Measurements from ENCODE around the gene UGT1A10.

UGT1A10 gene

DNA sequence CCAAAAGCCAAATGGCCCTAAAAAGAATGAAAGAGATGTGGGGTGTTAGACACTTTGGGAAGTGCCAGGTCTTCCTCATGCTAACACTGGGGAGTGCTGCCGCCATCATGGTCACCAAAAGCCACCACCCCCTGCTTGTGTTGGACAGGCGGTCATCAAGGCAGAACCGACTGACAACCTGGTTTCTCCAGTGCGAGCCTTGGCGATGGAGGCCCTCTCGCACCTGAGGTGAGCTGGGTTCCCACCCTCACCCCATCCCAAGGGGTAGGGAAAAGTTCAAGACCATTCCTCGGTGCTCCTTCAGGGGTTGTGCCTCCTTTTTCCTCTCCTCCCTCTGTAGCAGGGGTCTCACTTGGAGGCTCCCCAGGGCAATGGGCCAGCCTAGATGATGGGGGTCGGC is 175.5 kb downstream of the UGT1A10 start:
- Histone ChIP-seq H4K20me1 (ENCODE audit: control insufficient read depth, insufficient read depth, low read depth, low read length) (no peaks in the 10 kb centered on the region), H3K27ac (ENCODE audit: low read depth, low read length) (no peak overlapping the region), H3K36me3 (ENCODE audit: control insufficient read depth, low read length) (no peaks in the 10 kb centered on the region), H3K4me2 (ENCODE audit: low read length) (no peak overlapping the region), H3F3A (ENCODE audit: control insufficient read depth, insufficient read depth) (no peaks in the 10 kb centered on the region), H3K9me3 (ENCODE audit: control insufficient read depth, insufficient read depth, low read length) (peaks cover 5% of the 10 kb centered on the region; the same call in 1 of the 2 replicates), H3K4me3 (ENCODE audit: low read length) (no peak overlapping the region), H3K27me3 (ENCODE audit: control insufficient read depth, low read length) (peaks cover 10% of the 10 kb centered on the region), H3K9me2 (replicated peaks; ENCODE audit: control insufficient read depth, low read length) (no peaks in the 10 kb centered on the region), H3K4me1 (ENCODE audit: control insufficient read depth, low read length) (no peaks in the 10 kb centered on the region), H3K79me2 (ENCODE audit: control insufficient read depth, low read length) (no peaks in the 10 kb centered on the region)
- no peak for TF ChIP-seq EZH2phosphoT487 (IDR thresholded peaks at IDR 0.05; ENCODE audit: borderline replicate concordance, low read length)
- TF ChIP-seq, protein P1, sequence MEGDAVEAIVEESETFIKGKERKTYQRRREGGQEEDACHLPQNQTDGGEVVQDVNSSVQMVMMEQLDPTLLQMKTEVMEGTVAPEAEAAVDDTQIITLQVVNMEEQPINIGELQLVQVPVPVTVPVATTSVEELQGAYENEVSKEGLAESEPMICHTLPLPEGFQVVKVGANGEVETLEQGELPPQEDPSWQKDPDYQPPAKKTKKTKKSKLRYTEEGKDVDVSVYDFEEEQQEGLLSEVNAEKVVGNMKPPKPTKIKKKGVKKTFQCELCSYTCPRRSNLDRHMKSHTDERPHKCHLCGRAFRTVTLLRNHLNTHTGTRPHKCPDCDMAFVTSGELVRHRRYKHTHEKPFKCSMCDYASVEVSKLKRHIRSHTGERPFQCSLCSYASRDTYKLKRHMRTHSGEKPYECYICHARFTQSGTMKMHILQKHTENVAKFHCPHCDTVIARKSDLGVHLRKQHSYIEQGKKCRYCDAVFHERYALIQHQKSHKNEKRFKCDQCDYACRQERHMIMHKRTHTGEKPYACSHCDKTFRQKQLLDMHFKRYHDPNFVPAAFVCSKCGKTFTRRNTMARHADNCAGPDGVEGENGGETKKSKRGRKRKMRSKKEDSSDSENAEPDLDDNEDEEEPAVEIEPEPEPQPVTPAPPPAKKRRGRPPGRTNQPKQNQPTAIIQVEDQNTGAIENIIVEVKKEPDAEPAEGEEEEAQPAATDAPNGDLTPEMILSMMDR (IDR thresholded peaks at IDR 0.05; ENCODE audit: low read depth, low read length, poor library complexity, severe bottlenecking) = no peak

DNA sequence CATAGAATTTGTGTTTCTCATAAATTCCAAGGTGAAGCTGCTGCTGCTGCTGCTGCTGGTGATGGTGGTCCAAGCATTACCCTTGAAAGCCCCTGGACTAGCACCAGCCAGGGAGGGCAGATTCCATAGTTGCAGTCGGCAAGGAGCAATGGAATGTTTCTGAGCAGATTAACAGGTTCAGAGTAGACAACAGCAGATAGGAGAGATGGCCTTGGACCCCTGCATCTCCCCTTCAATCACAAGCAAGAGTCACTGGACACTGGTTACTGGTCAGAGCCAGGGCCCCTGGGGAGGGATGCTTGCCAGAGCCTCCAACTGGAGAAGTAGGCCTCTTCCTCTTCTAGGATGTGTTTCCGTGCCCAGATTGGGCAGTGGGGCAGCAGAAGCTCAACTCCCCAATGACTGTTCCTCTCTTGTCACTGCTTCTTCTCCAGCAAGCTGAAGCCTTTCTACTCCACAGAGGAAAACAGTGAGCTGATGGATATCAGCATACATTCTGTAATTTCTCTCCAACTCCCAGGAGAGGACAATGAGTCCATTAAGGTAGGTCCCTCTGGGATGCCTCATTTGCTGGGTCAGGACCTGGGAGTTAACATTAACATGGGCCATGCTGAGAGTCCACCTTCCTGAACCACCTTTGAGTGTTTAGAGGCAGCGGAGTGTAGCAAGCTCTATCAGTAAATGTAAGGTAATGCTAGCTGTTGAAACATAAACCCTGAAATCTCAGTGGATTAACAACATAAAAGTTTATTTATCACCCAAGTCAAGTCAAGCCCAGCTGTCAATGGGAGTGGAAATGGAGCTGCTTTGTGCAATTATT is 177.2 kb downstream of the UGT1A10 start:
- H3K9me2 ChIP-seq (replicated peaks; ENCODE audit: control insufficient read depth, low read length) = no peaks in the 10 kb centered on the region
- TF ChIP-seq EZH2phosphoT487 (IDR thresholded peaks at IDR 0.05; ENCODE audit: borderline replicate concordance, low read length) = no peak
- TF ChIP-seq, protein P1 (IDR thresholded peaks at IDR 0.05; ENCODE audit: low read depth, low read length, poor library complexity, severe bottlenecking) = no peak
- no peaks in the 10 kb centered on the region for H3K4me1 ChIP-seq (ENCODE audit: control insufficient read depth, low read length)
- H3K4me3 ChIP-seq (ENCODE audit: low read length) = no peak overlapping the region
- H3K27me3 ChIP-seq (ENCODE audit: control insufficient read depth, low read length) = peaks cover 7% of the 10 kb centered on the region
- H3F3A ChIP-seq (ENCODE audit: control insufficient read depth, insufficient read depth) = no peaks in the 10 kb centered on the region
- H3K4me2 ChIP-seq (ENCODE audit: low read length) = no peak overlapping the region
- H3K79me2 ChIP-seq (ENCODE audit: control insufficient read depth, low read length) = no peaks in the 10 kb centered on the region
- H4K20me1 ChIP-seq (ENCODE audit: control insufficient read depth, insufficient read depth, low read depth, low read length) = no peaks in the 10 kb centered on the region
- H3K27ac ChIP-seq (ENCODE audit: low read depth, low read length) = no peak overlapping the region
- peaks cover 5% of the 10 kb centered on the region; the same call in 1 of the 2 replicates for H3K9me3 ChIP-seq (ENCODE audit: control insufficient read depth, insufficient read depth, low read length)
- no peaks in the 10 kb centered on the region for H3K36me3 ChIP-seq (ENCODE audit: control insufficient read depth, low read length)

DNA sequence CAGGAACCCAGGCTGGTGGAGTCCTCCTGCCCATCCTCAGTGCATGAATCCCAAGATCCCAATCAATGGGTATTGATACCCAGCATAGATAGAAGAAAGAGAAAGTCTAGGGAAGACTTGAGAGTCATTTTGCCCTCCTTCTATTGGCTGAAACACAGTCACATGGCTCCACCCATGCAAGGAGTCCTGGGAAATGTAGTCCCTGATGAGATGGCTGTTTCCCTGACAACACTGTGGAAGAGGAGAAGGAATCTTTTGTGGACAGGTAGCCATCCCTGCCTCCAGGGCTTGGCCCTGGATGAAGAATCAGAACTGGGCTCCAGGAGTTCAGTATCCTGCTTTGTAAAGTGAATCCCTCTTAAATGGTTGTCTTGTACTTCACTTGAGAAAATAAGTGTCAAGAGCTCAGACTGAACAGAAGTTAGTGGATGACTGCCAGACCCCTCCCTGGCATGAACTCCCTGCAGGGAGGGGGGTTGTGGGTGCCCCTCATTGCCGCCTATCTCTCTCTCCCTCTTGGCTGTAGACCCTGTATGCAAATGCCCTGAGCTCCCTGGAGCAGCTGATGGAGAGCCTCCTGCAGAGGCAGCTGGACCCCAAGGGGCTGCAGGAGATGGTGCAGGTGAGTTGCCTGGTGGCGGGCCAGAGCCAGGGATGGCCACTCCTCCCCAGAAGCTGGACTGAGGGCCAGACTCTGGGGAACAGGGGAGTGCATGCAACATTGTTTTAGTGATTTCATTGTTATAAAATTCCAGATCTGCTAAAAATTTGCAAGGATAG is 178.0 kb downstream of the UGT1A10 start:
- H3K36me3 ChIP-seq (ENCODE audit: control insufficient read depth, low read length) = no peaks in the 10 kb centered on the region
- no peaks in the 10 kb centered on the region for H3F3A ChIP-seq (ENCODE audit: control insufficient read depth, insufficient read depth)
- no peak for TF ChIP-seq EZH2phosphoT487 (IDR thresholded peaks at IDR 0.05; ENCODE audit: borderline replicate concordance, low read length)
- TF ChIP-seq, protein P1 (IDR thresholded peaks at IDR 0.05; ENCODE audit: low read depth, low read length, poor library complexity, severe bottlenecking) = no peak
- peaks cover 5% of the 10 kb centered on the region; the same call in 1 of the 2 replicates for H3K9me3 ChIP-seq (ENCODE audit: control insufficient read depth, insufficient read depth, low read length)
- no peak overlapping the region for H3K27ac ChIP-seq (ENCODE audit: low read depth, low read length)
- no peaks in the 10 kb centered on the region for H3K79me2 ChIP-seq (ENCODE audit: control insufficient read depth, low read length)
- peaks cover 2% of the 10 kb centered on the region; the same call in 1 of the 2 replicates for H3K27me3 ChIP-seq (ENCODE audit: control insufficient read depth, low read length)
- H3K4me1 ChIP-seq (ENCODE audit: control insufficient read depth, low read length) = no peaks in the 10 kb centered on the region
- H3K4me3 ChIP-seq (ENCODE audit: low read length) = no peak overlapping the region
- no peak overlapping the region for H3K4me2 ChIP-seq (ENCODE audit: low read length)
- no peaks in the 10 kb centered on the region for H3K9me2 ChIP-seq (replicated peaks; ENCODE audit: control insufficient read depth, low read length)
- H4K20me1 ChIP-seq (ENCODE audit: control insufficient read depth, insufficient read depth, low read depth, low read length) = no peaks in the 10 kb centered on the region

All from DOHH2 (cell line).